HFFc6 (cell line): ENCODE results near the gene ZYG11B. TPM values are rescaled to one million over a fixed set of nuclear protein-coding genes. Genes with fewer than 3 reads are reported as not detected.
A peak's percentile ranks its signal among the peaks of the same experiment; 100 is the strongest.

Source experiments
- DNase-seq: peaks from one replicate; pipeline ENCODE4 v3.0.0-alpha.2; 2018
- H3K27ac Mint-ChIP-seq: 2 replicates; pipeline ENCODE4 v1.8.0; 2020; ENCODE audit warnings: mild to moderate bottlenecking, mixed read lengths
- H3K27me3 Mint-ChIP-seq: 2 replicates; pipeline ENCODE4 v1.8.0; 2021; ENCODE audit warnings: mild to moderate bottlenecking, moderate library complexity, mixed read lengths; ENCODE audit not compliant: insufficient read depth
- H3K36me3 Mint-ChIP-seq: 2 replicates; pipeline ENCODE4 v1.8.0; 2021; ENCODE audit warnings: low read depth, mixed read lengths
- H3K4me1 Mint-ChIP-seq: 2 replicates; pipeline ENCODE4 v1.8.0; 2020; ENCODE audit warnings: low read depth, mixed read lengths
- H3K4me3 Mint-ChIP-seq: 2 replicates; pipeline ENCODE4 v1.8.0; 2020; ENCODE audit warnings: mild to moderate bottlenecking, moderate library complexity, mixed read lengths
- H3K9me3 Mint-ChIP-seq: 2 replicates; pipeline ENCODE4 v1.8.0; 2020; ENCODE audit warnings: mild to moderate bottlenecking, mixed read lengths
- total RNA-seq, 6 experiments: library from RNA; stranded (reverse); fragmentation: NEBNext Ultra II Directional; extraction: Animal tissue kit (Norgen Biotek cat#: 25700); gene quantifications; 2 replicates in 1 of 6; 3 replicates in 5 of 6; pipeline ENCODE4 v1.2.3, GENCODE V29; 2021
- TF ChIP-seq, protein P1 (sequence below): fragments of 200-600 bp; sonication (generic); IDR thresholded peaks from 2 replicates; pipeline ENCODE4 v1.5.0; 2021; ENCODE audit warnings: antibody characterized with exemption, mild to moderate bottlenecking

Gene ZYG11B
- total RNA-seq, 6 experiments from 2014 or later, result 23.5 to 31.3 (median 28.4) TPM

DNA sequence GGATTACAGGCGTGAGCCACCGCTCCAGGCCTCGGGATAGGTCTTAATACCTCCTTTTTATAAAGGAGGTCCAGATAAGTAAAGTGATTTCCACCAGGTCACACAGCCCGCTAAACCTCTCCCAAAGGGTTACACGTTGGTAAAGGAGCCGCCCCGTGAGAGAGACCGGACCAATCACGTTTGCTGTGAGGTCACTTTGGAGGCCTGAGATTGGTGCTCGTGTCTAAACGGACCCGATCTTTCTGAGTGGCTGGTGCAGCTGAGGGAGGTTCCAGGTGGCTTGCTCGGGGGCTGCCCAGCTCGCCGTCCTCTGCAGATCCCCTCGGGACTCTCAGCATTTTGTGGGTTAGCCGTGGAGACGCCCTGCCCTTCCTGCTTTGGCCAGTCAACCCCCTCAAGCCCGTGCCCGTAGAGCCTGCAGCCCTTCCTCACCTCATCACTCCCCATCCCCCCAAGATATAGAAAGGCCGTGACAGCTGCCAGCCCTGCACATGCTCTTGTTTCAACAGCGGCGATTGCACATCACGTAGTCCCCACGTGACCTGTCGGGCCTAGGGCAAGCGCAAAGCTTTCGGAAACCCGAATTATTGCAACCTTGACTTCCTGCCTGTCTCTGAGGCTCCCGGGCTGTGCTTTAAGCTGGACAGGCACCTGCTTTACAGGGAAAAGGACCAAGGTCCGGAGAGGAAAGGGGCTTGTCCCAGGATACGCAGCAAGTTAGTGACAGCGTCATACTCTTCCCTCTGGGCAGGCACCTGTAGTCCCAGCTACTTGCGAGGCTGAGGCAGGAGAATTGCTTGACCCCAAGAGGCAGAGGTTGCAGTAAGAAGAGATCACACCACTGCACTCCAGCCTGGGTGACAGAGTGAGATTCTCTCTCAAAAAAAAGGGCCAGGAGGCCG, 23.1 kb upstream of the ZYG11B start:
- TF ChIP-seq, protein P1, sequence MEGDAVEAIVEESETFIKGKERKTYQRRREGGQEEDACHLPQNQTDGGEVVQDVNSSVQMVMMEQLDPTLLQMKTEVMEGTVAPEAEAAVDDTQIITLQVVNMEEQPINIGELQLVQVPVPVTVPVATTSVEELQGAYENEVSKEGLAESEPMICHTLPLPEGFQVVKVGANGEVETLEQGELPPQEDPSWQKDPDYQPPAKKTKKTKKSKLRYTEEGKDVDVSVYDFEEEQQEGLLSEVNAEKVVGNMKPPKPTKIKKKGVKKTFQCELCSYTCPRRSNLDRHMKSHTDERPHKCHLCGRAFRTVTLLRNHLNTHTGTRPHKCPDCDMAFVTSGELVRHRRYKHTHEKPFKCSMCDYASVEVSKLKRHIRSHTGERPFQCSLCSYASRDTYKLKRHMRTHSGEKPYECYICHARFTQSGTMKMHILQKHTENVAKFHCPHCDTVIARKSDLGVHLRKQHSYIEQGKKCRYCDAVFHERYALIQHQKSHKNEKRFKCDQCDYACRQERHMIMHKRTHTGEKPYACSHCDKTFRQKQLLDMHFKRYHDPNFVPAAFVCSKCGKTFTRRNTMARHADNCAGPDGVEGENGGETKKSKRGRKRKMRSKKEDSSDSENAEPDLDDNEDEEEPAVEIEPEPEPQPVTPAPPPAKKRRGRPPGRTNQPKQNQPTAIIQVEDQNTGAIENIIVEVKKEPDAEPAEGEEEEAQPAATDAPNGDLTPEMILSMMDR, result no peak
- peaks cover 7% of the 10 kb centered on the region for H3K36me3 Mint-ChIP-seq
- peak overlapping the region; percentile 90 for H3K27ac Mint-ChIP-seq
- peaks cover 11% of the 10 kb centered on the region for H3K9me3 Mint-ChIP-seq
- H3K4me3 Mint-ChIP-seq, result peak overlapping the region; percentile 91
- H3K4me1 Mint-ChIP-seq, result peaks cover 36% of the 10 kb centered on the region
- peaks cover 3% of the 10 kb centered on the region; the same call in 1 of the 2 replicates for H3K27me3 Mint-ChIP-seq
- peak; percentile 88 for DNase-seq

DNA sequence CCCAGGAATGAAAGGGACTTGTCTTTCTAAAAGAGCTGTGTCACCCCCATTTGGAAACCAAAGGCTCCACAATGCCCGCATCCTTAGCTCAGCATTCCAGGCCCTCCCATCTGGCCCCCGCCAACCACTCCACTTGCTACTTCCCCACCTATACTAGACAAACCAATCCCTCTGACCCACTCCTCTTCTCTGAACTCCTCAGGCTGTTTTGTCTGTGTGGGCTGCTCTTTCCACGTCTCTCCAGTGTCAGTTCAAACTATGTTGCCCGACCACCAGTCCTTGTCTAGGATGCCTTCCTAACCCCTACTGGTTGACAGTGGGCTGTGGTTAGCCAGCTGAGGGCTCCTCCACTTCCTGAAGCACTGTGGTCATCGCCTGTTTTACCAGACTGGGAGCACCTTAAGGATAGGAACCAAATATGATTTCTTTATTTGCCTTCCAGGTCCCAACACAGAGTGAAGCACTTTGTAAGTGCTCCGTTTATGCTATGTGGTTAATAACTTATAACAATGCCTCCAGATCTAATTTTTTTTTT, 20.1 kb upstream of the ZYG11B start:
- no peak overlapping the region for H3K4me3 Mint-ChIP-seq
- H3K9me3 Mint-ChIP-seq, result peaks cover 13% of the 10 kb centered on the region
- peaks cover 11% of the 10 kb centered on the region for H3K36me3 Mint-ChIP-seq
- H3K27me3 Mint-ChIP-seq, result peaks cover 6% of the 10 kb centered on the region; the same call in 1 of the 2 replicates
- peaks cover 41% of the 10 kb centered on the region for H3K4me1 Mint-ChIP-seq
- no peak for DNase-seq
- TF ChIP-seq, protein P1, result no peak
- H3K27ac Mint-ChIP-seq, result no peak overlapping the region

DNA sequence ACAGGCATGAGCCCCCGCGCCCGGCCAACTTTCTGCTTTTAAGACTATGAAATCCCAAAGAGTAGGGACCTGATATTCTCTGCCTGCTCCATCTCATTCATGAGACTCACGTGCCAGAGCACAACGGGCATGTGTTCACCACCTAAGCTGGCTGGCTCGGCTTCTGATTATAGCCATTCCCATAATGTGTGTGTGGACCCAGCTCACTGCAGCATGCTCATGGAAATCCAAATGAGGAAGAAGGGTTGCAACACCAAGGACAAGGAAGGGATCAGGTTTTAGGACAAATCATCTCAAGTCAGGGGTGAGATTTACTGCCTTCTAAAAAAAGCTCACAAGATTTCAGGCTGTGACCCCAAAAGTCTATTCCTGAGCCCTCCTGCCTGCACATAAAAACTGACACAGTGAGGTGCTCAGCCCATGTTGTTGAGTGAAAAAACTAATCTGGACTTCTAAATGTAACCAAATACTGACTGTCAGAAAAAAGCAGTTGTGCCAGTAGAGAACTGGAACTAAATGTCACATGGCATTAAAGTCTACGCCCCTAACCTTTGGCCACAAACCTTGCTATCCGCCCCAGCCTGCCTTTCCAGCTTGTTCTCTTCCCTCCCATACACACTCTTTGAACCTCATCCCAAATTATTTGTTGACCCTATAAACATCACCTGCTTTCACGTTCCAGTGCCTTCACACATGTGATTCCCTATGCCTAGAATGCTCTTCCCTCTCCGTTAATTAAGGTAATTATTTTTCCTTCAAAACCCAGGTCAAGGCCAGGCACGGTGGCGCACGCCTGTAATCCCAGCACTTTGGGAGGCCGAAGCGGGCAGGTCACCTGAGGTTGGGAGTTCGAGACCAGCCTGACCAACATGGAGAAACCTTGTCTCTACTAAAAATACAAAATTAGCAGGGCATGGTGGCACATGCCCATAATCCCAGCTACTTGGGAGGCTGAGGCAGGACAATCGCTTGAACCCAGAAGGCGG, 19.0 kb upstream of the ZYG11B start:
- H3K9me3 Mint-ChIP-seq, result peaks cover 13% of the 10 kb centered on the region
- H3K4me3 Mint-ChIP-seq, result no peak overlapping the region
- peaks cover 40% of the 10 kb centered on the region for H3K4me1 Mint-ChIP-seq
- peaks cover 11% of the 10 kb centered on the region for H3K36me3 Mint-ChIP-seq
- DNase-seq, result no peak
- TF ChIP-seq, protein P1, result no peak
- no peak overlapping the region for H3K27ac Mint-ChIP-seq
- H3K27me3 Mint-ChIP-seq, result peaks cover 6% of the 10 kb centered on the region; the same call in 1 of the 2 replicates

DNA sequence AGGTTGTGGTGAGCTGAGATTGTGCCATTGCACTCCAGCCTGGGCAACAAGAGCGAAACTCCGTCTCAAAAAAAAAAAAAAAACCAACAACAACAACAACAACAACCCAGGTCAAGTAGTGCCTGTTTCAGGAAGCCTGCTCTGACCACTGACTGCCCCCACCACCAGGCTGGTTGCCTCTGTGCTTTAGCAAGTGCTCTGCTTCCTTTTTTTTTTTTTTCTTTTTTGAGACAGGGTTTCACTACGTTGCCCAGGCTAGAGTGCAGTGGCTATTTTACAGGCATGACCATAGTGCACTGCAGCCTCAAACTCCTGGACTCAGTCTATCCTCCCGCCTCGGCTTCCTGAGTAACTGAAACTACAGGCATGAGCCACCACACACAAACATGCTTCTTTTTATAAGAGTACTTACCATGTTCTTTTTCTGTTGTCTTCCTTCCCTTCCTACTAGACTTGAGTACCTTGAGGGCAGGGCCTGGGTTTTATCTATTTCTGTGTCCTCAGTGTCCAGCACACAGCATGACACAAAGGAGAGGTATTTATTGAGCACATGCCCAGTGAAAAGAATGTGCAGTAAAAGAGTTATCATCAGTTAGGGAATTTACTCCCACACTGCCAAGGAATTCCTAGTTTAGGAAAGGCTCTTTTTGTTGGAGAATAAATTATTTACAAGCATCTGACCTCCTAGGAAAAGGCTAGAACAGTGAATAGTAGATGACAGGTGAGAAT, 18.2 kb upstream of the ZYG11B start:
- Mint-ChIP-seq H3K36me3 (peaks cover 11% of the 10 kb centered on the region), H3K4me1 (peaks cover 32% of the 10 kb centered on the region), H3K27me3 (peaks cover 6% of the 10 kb centered on the region), H3K27ac (peak overlapping the region; percentile 71), H3K4me3 (0 out of 2 replicates have a peak overlapping the region, but pooled peaks have one; percentile 9), H3K9me3 (peaks cover 13% of the 10 kb centered on the region)
- DNase-seq, result peak; percentile 73
- TF ChIP-seq, protein P1, result no peak
